Measurements from ENCODE around the gene ADAMTS4. TPM values are rescaled to one million over a fixed set of nuclear protein-coding genes. Genes with fewer than 3 reads are reported as not detected.

Gene ADAMTS4
- total RNA-seq, 1 experiment from 2014 or later = 7.0 TPM

GRCh38 chr1:161226759-161227158 is 27.9 kb upstream of the ADAMTS4 start:
- no peak overlapping the region for H2BK20ac ChIP-seq (ENCODE audit: low read depth, low read length, poor library complexity, severe bottlenecking)
- H3K56ac ChIP-seq (ENCODE audit: insufficient read length, low read depth, low read length) = no peak overlapping the region
- H2BK120ac ChIP-seq (ENCODE audit: low read depth, low read length, poor library complexity, severe bottlenecking) = no peak overlapping the region
- peaks cover 8% of the 10 kb centered on the region; the same call in 1 of the 2 replicates for H3K4me1 ChIP-seq (ENCODE audit: insufficient read depth, low read length)
- H3K27me3 ChIP-seq (ENCODE audit: insufficient read depth, low read length) = no peaks in the 10 kb centered on the region
- no peak overlapping the region for H2BK12ac ChIP-seq (ENCODE audit: insufficient read length, low read depth, low read length)
- H3K4ac ChIP-seq (ENCODE audit: low read depth, low read length) = no peak overlapping the region
- Mint-ChIP-seq H3K27ac (peak overlapping the region in 2 of 3 experiments; percentile 98 to 99; a peak in 5 of 7 replicates), H3K4me3 (peak overlapping the region; percentile 99 to 100), H3K27me3 (ENCODE audit: low read depth) (no peaks in the 10 kb centered on the region), H3K4me1 (peaks cover 23 to 40% of the 10 kb centered on the region in 2 experiments), H3K9me3 (no peaks in the 10 kb centered on the region), H3K36me3 (ENCODE audit: insufficient read depth in 1 of 3, low read depth in 3 of 3) (peaks cover 18 to 22% (median 20%) of the 10 kb centered on the region in 3 experiments; a peak in 6 of 7 replicates)
- no peak overlapping the region for H3K27ac ChIP-seq (ENCODE audit: insufficient read length, low read depth, low read length)
- H2BK15ac ChIP-seq (ENCODE audit: low read depth, low read length) = no peak overlapping the region
- H3K9me3 ChIP-seq (ENCODE audit: control insufficient read depth, low read depth, low read length) = no peaks in the 10 kb centered on the region
- no peak overlapping the region for H3K23ac ChIP-seq (ENCODE audit: insufficient read length, low read depth, low read length)
- H3K14ac ChIP-seq (ENCODE audit: insufficient read depth, low read length) = no peak overlapping the region
- no peaks in the 10 kb centered on the region for H3K79me2 ChIP-seq (ENCODE audit: insufficient read depth, low read length)
- no peak overlapping the region for H2AFZ ChIP-seq (ENCODE audit: low read length)
- WGBS (ENCODE audit: extremely low coverage, insufficient read length, low lambda C conversion rate) = no CpG with 5 or more reads among the region's 3 CpGs
- H4K20me1 ChIP-seq (ENCODE audit: control insufficient read depth, insufficient read depth, insufficient read length) = no peaks in the 10 kb centered on the region
- H3K4me2 ChIP-seq (ENCODE audit: insufficient read depth, insufficient read length, low read length) = peak overlapping the region; percentile 79
- no peaks in the 10 kb centered on the region for H3K23me2 ChIP-seq (ENCODE audit: insufficient read length, low read depth, low read length, poor library complexity, severe bottlenecking)
- no peaks in the 10 kb centered on the region for H3K79me1 ChIP-seq (ENCODE audit: insufficient read depth, low read depth, low read length, poor library complexity, severe bottlenecking)
- H3K18ac ChIP-seq (ENCODE audit: insufficient read length, low read depth, low read length) = no peak overlapping the region
- no peak overlapping the region for H3T11ph ChIP-seq (ENCODE audit: low read length)
- DNase-seq = no peak
- no peak overlapping the region for H4K91ac ChIP-seq (ENCODE audit: insufficient read length, low read depth, low read length)
- H4K8ac ChIP-seq (replicated peaks; ENCODE audit: insufficient read length, low read depth, low read length) = no peak overlapping the region
- no peak overlapping the region for H2BK5ac ChIP-seq (ENCODE audit: insufficient read length, low read length)
- no peak for TF ChIP-seq CTCF (conservative IDR thresholded peaks at IDR 0.05)
- peak overlapping the region; percentile 39 for H3K9ac ChIP-seq (ENCODE audit: extremely low read depth, insufficient read length, low read length)
- no peak overlapping the region for H4K5ac ChIP-seq (ENCODE audit: insufficient read length, low read depth, low read length)
- no peak overlapping the region for H2AK5ac ChIP-seq (ENCODE audit: insufficient read length, low read length)
